HG02885 (cell line): Measurements from ENCODE around the gene RUFY4.
A peak's percentile ranks its signal among the peaks of the same experiment; 100 is the strongest.
"Not testable (repeated sequence)": the region's sequence is repeated elsewhere in the genome, so short reads cannot be mapped to it uniquely, and the experiment has no call there.

Experiments used
- ATAC-seq: cut with Tn5 transposase; IDR thresholded peaks from one replicate; pipeline ENCODE4 v1.9.1; 2021; ENCODE audit warnings: mild to moderate bottlenecking; ENCODE audit not compliant: unreplicated experiment, poor library complexity

RUFY4 gene

DNA sequence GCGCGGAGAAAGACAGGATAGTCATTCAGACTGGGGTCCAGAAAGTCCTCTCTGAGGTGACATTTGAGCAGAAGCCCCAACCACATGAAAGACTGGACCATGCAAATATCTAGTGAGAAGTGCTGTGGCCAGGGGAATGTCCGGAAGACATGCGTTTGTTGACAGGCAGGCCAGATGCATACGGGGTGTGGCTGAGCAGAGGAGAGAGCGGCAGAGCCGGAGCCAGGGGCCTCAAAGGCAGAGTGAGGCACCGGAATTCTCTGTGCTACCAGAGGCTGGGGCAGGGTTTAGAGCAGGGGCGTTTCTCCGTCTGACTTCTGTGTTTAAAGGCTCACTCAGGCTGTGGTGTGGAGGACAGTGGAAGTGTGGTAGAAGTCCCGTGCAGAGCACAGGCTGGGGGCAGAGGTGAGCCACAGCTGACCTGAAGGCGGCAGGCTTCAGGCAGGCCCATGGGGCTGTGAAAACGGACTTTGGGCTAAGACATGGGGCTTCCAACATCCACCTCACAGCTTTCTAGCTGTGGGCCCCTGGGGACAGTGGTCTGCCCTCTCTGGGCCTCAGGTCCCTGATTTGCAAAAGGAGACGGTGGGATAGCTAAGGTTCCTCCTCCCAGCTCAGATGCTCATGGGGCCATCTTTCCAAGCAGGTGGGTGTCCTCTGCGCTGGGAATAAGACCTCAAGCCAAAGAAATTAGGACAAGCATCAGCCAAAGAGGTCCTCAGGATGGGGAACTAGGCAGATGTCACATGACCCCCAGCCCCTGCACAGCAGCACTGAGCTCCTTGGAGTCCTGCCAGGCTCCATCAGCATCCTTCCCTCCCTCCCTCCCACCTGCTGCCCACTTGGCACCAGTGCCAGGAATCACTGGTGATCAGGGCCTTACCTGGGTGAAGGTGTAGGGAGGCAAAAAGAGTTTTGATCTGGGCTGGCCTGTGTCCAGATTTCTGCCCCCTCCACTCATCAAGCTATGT is 11.2 kb downstream of the RUFY4 start:
- no peak for ATAC-seq

GRCh38 chr2:218081063-218081462 is 12.0 kb downstream of the RUFY4 start:
- ATAC-seq, result peak; percentile 87

DNA sequence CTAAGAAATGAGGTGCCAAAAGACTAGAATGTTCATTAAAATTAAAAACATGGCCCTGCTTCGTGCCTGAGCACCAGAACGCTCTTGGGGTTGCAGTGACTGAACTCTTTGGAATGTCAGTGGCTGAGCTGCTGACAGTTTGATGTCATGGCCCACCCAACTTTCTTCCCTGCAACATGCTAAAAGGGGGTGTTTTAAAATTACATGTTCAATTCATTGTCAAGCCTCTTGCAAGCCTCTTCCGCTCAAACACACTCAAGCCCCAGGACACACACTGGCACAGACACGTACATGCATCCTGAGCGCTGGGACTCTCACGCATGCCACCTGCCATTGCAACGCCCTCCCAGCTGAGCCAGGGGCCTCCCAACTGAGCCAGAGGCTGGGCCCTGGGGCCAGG is 12.6 kb downstream of the RUFY4 start:
- no peak for ATAC-seq

DNA sequence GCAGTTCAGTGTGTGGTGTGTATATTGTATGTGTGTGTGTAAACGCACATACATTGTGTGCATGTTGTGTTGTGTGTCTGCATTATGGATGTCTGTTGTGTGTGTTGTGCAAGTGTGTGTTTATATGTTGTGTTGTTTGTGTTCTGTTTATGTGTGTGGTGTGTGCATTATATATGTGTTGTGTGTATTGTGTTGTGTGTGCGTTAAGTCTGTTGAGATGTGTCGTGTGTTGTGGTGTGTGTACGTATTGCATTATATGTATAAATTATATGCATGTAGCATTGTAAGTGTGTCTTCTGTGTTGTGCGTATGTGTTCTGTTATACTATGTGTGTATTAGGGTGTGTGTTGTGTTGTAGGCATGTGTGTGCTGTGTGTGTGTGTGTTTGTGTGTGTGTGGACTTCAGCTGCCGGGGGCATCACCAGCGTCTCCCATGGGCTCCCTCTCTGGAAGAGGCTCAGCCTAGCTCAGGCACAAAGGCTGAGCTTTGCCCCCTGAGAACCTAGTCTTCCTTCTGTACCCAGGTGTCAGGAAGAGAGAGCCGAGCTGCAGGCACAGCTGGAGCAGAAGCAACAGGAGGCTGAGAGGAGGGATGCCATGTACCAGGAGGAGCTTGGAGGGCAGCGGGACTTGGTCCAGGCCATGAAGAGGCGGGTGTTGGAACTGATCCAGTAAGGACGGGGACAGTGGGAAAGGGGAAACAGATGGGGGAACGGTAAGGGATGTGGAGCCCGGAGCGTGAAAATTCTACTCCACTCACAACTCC is 13.7 kb downstream of the RUFY4 start:
- no peak for ATAC-seq

DNA sequence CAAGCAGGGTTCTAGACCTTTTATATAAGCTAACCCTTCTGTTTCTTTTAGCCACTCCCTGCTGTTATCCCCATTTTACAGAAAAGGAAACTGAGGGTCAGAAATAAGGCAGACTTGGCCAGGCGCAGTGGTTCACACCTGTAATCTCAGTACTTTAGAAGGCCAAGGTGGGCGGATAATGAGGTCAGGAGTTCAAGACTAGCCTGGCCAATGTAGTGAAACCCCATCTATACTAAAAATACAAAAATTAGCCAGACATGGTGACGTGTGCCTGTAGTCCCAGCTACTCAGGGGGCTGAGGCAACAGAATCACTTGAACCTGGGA is 14.3 kb downstream of the RUFY4 start:
- ATAC-seq, result no peak

GRCh38 chr2:218086478-218086877 is 17.4 kb downstream of the RUFY4 start:
- no peak for ATAC-seq

DNA sequence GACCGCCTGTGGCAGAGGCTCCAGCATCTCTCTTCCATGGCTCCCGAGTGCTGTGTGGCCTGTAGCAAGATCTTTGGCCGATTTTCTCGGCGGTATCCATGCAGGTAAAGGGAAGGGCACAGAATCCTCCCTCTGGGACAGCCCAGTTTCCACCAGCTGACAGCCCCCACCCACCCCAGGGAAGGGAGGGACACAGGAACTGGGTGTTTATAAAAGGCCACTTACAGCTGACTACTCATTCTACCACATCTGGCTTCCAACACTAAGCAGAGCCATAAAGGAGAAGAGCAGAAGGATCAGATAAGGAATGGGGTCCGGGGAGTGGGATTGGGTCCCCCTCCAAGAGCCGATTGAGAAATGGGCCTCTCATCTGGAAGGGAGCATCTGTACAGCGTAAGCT is 20.2 kb downstream of the RUFY4 start:
- ATAC-seq, result no peak

GRCh38 chr2:218091746-218092145 is 22.7 kb downstream of the RUFY4 start:
- ATAC-seq, result no peak

- ATAC-seq, result no peak
These were observed 24.8 kb downstream of the RUFY4 start for GRCh38 chr2:218093879-218094278.

DNA sequence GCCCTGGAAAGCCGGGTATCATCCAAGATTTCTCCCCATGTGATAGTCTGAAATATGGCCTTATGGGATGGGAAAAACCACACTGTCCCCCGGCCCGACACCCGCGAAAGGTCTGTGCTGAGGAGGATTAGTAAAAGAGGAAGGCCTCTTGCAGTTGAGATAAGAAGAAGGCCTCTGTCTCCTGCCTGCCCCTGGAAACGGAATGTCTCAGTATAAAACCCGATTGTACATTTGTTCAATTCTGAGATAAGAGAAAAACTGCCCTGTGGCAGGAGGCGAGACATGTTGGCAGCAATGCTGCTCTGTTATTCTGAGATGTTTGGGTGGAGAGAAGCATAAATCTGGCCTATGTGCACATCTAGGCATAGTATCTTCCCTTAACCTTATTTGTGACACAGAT is 26.8 kb downstream of the RUFY4 start:
- no peak for ATAC-seq

- ATAC-seq, result no peak
These were observed 28.9 kb downstream of the RUFY4 start for GRCh38 chr2:218097975-218098374.

- not testable (repeated sequence) for ATAC-seq
These were observed 39.8 kb downstream of the RUFY4 start for GRCh38 chr2:218108834-218109233.

DNA sequence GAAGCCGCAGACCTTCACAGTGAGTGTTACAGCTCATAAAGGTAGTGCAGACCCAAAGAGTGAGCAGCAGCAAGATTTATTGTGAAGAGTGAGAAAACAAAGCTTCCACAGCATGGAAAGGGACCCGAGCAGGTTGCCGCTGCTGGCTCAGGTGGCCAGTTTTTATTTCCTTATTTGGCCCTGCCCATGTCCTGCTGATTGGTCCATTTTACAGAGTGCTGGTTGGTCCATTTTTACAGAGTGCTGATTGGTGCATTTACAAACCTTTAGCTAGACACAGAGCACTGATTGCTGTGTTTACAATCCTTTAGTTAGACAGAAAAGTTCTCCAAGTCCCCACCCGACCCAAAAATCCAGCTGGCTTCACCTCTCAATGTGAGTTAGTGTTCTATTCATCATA is 52.7 kb downstream of the RUFY4 start:
- not testable (repeated sequence) for ATAC-seq

DNA sequence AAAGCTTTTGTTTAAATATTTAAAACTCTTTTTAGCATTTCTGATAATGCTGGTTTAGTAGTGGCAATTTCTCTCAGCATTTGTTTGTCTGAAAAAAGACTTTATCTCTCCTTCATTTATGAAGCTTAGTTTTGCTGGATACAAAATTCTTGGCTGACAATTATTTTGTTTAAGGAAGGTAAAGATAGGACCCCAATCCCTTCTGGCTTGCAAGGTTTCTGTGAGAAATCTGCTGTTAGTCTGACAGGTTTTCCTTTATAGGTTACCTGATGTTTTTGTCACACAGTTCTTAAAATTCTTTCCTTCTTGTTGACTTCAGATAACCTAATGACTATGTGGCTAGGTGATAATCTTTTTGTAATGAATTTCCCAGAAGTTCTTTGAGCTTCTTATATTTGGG is 53.2 kb downstream of the RUFY4 start:
- ATAC-seq, result not testable (repeated sequence)

DNA sequence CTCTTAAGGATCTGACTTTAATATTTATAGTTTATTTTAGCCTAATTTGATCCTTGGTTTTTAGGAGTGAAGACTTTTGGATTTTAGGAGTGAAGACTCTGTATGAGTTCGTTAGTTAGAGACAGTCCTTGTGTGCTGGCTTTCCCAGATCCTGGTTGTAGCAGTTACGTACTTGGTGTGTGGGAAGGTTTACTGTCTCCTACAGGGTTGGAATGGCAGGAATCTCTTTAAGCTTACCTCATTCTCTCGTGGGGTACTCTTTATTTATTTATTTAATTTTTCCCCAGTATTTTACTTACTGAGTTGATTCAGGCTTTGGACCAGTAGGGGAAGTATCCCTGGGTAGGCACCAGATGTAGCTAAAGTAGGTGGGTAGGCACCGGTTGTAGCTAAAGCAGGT is 54.9 kb downstream of the RUFY4 start:
- ATAC-seq, result no peak

GRCh38 chr2:218125095-218125494 is 56.0 kb downstream of the RUFY4 start:
- ATAC-seq, result no peak

- ATAC-seq, result peak; percentile 39
These were observed 56.6 kb downstream of the RUFY4 start, which contains the start of gene CXCR2 for GRCh38 chr2:218125626-218126080. TSS of gene CXCR2 (plus strand) at chr2:218126028. CDS start at chr2:218134802, 8,774 bp downstream.

DNA sequence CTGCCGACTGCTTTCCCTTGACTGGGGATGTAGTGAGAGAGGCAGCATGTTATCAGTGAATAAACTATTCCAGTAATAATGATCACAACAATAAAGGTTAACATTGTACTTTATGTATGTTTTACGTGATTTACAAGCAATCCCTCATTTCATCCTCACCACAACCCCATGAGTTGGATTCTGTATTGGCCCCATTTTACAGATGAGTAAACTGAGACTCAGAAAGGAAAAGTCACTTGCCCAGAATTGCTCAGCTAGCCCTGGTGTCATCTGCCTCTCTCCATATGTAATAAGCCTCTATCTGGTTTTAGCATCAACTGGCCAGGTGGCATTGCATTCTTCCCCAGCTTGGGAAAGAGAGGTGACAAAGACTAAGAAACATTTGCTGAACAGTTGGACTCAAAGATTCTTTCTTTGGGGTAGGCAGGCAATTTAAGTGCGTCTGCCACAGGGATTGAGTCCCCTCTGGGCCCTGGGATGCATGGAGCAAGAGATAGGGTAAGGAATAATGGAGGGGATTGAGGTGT is 58.9 kb downstream of the RUFY4 start:
- no peak for ATAC-seq

GRCh38 chr2:218128781-218129457 is 59.9 kb downstream of the RUFY4 start:
- no peak for ATAC-seq

DNA sequence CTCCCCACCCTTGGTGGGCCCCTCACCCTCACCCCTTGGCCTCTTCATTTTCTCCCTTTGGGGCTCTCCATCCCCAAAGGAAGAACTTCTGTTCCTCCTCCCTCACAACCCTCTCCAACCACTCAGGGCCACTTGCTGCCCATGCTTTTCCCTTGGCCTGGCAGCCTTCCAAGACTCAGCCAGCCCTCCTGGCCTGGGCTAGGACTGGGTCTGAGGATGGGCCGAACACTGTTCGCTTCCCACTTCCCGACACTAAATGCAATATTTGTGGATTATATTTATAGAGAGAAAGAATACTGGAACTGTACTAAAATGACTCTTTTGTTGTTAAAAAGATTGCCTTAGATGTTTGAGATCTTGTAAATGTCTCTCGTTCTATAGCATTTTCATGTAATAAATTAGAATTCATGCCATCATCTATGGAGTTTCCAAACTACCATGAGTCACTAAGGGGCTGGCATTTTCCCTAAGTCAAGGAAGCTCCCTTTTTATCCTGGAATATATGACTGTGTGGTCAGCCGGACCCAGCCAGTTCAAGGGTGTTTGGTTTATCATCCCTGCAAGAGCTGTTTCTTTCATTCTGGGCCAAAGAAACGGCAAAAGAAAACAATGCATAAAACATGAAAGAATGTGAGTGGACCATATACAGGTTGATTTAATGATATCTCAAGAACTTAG is 60.5 kb downstream of the RUFY4 start:
- no peak for ATAC-seq
